OCI-LY3 (cell line): ENCODE measurements around the gene CTNNA1.
A peak's percentile ranks its signal among the peaks of the same experiment; 100 is the strongest.
"Not testable (repeated sequence)": the region's sequence is repeated elsewhere in the genome, so short reads cannot be mapped to it uniquely, and the experiment has no call there.

Experiments used
- H2AFZ ChIP-seq: fragments of 200-600, 300-600 bp; shearing (Covaris generic); 2 replicates; pipeline ENCODE4 v1.6.0; 2014; ENCODE audit warnings: antibody characterized with exemption, low read depth, low read length
- H3K27ac ChIP-seq: fragments of 200-600, 300-600 bp; sonication (generic); 2 replicates; pipeline ENCODE4 v1.5.1; 2014; ENCODE audit warnings: mild to moderate bottlenecking, low read length, moderate library complexity, mixed read lengths
- H3K27me3 ChIP-seq: fragments of 200-600, 300-600 bp; sonication (generic); 2 replicates; pipeline ENCODE4 v1.6.1; 2014; ENCODE audit warnings: low read depth, low read length, mixed read lengths
- H3K36me3 ChIP-seq: fragments of 200-600, 300-600 bp; sonication (generic); replicated peaks from 2 replicates; pipeline ENCODE3; 2014; ENCODE audit warnings: low read depth, low read length, mixed read lengths
- H3K4me1 ChIP-seq: fragments of 300-600, 200-600 bp; sonication (generic); 2 replicates; pipeline ENCODE4 v1.6.1; 2014; ENCODE audit warnings: low read length, mixed read lengths
- H3K4me2 ChIP-seq: fragments of 200-600, 300-600 bp; sonication (generic); 2 replicates; pipeline ENCODE4 v1.6.1; 2014; ENCODE audit warnings: low read length, mixed read lengths
- H3K4me3 ChIP-seq: fragments of 300-600, 200-600 bp; sonication (generic); 2 replicates; pipeline ENCODE4 v1.5.1; 2014; ENCODE audit warnings: antibody characterized with exemption, mild to moderate bottlenecking, low read length, moderate library complexity
- H3K79me2 ChIP-seq: fragments of 300-600, 200-600 bp; shearing (Covaris generic); 2 replicates; pipeline ENCODE4 v1.6.1; 2014; ENCODE audit warnings: mild to moderate bottlenecking, low read length, mixed read lengths
- H3K9ac ChIP-seq: fragments of 300-600, 200-600 bp; shearing (Covaris generic); 2 replicates; pipeline ENCODE4 v1.6.0; 2014; ENCODE audit warnings: mild to moderate bottlenecking, low read length, moderate library complexity
- H3K9me3 ChIP-seq: fragments of 200-600, 300-600 bp; shearing (Covaris generic); 2 replicates; pipeline ENCODE4 v1.6.1; 2014; ENCODE audit warnings: low read length, mixed read lengths; ENCODE audit not compliant: insufficient read depth
- H4K20me1 ChIP-seq: fragments of 200-600, 300-600 bp; sonication (generic); 2 replicates; pipeline ENCODE4 v1.6.1; 2016; ENCODE audit warnings: low read length, mixed read lengths; ENCODE audit not compliant: insufficient read depth
- EZH2phosphoT487 ChIP-seq: fragments of 200-600 bp; shearing (Covaris generic); IDR thresholded peaks from 2 replicates; pipeline ENCODE4 v1.6.1; 2018; ENCODE audit warnings: antibody characterized with exemption, mixed run types, low read depth
- TF ChIP-seq, protein P1 (sequence below): fragments of 200-600, 300-600 bp; sonication (generic); IDR thresholded peaks from 2 replicates; pipeline ENCODE4 v1.5.1; 2014; ENCODE audit warnings: antibody characterized with exemption, low read length, low read depth

Gene CTNNA1, protein sequence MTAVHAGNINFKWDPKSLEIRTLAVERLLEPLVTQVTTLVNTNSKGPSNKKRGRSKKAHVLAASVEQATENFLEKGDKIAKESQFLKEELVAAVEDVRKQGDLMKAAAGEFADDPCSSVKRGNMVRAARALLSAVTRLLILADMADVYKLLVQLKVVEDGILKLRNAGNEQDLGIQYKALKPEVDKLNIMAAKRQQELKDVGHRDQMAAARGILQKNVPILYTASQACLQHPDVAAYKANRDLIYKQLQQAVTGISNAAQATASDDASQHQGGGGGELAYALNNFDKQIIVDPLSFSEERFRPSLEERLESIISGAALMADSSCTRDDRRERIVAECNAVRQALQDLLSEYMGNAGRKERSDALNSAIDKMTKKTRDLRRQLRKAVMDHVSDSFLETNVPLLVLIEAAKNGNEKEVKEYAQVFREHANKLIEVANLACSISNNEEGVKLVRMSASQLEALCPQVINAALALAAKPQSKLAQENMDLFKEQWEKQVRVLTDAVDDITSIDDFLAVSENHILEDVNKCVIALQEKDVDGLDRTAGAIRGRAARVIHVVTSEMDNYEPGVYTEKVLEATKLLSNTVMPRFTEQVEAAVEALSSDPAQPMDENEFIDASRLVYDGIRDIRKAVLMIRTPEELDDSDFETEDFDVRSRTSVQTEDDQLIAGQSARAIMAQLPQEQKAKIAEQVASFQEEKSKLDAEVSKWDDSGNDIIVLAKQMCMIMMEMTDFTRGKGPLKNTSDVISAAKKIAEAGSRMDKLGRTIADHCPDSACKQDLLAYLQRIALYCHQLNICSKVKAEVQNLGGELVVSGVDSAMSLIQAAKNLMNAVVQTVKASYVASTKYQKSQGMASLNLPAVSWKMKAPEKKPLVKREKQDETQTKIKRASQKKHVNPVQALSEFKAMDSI

DNA sequence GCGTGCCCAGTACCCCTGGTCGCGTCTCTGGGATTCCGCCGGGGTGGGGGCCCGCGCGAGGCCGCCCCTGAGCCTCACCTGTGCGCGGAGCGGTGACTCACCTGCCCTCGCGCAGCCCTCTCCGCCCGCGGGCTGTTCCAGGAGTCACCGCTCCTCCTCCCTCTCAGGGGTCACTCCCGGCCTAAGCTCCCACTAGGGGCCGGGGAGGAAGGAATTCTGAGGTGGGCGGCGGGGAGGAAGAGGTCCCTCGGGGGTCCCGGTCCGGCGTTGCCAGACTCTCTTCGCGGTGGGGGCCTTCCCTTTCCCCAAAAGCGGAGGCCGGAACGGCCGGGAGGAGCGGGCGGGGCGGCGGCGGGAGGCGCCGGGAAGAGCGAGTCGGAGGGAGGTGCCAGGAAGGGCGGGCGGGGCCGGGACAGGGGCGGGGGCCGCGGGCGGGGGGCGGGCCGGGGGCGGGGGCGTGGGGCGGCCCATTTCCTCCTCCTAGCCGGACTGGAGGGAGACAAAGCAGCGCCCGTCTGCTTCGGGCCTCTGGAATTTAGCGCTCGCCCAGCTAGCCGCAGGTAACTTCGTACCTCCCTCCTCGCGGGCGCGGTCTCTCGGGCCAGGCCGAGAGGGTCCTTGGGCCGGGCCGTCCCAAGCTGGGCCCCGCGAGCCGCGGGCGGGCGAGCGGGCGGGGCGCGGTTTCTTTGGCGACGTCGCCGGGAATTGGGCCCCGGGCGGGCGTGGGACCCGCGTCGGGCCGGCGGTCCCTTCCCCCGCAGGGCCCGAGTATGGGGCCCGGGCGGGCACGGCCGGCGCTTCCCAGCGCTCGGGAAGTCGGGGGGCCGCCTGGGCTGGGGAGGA, at the start of gene CTNNA1:
Gene CTNNA1 (plus strand): TSS at position 475 of the 843 bp plus-strand sequence. CDS start 28,500 bp downstream, outside the sequence.
- peak within 1 kb of the TSS; percentile 30; the same call in 1 of the 2 replicates for H3K27ac ChIP-seq
- peaks cover 4% of the 10 kb centered on the region for H4K20me1 ChIP-seq
- H3K27me3 ChIP-seq, result no peaks in the 10 kb centered on the region
- H3K4me2 ChIP-seq, result peak within 1 kb of the TSS; percentile 97
- H3K36me3 ChIP-seq, result no peaks in the 10 kb centered on the region
- peak within 1 kb of the TSS; percentile 97 for H2AFZ ChIP-seq
- H3K9ac ChIP-seq, result peak within 1 kb of the TSS; percentile 84
- peaks cover 24% of the 10 kb centered on the region for H3K79me2 ChIP-seq
- peaks cover 15% of the 10 kb centered on the region for H3K4me1 ChIP-seq
- peak within 1 kb of the TSS; percentile 96 for H3K4me3 ChIP-seq
- TF ChIP-seq, protein P1, sequence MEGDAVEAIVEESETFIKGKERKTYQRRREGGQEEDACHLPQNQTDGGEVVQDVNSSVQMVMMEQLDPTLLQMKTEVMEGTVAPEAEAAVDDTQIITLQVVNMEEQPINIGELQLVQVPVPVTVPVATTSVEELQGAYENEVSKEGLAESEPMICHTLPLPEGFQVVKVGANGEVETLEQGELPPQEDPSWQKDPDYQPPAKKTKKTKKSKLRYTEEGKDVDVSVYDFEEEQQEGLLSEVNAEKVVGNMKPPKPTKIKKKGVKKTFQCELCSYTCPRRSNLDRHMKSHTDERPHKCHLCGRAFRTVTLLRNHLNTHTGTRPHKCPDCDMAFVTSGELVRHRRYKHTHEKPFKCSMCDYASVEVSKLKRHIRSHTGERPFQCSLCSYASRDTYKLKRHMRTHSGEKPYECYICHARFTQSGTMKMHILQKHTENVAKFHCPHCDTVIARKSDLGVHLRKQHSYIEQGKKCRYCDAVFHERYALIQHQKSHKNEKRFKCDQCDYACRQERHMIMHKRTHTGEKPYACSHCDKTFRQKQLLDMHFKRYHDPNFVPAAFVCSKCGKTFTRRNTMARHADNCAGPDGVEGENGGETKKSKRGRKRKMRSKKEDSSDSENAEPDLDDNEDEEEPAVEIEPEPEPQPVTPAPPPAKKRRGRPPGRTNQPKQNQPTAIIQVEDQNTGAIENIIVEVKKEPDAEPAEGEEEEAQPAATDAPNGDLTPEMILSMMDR, result no peak
- TF ChIP-seq EZH2phosphoT487, result no peak
- H3K9me3 ChIP-seq, result no peaks in the 10 kb centered on the region

DNA sequence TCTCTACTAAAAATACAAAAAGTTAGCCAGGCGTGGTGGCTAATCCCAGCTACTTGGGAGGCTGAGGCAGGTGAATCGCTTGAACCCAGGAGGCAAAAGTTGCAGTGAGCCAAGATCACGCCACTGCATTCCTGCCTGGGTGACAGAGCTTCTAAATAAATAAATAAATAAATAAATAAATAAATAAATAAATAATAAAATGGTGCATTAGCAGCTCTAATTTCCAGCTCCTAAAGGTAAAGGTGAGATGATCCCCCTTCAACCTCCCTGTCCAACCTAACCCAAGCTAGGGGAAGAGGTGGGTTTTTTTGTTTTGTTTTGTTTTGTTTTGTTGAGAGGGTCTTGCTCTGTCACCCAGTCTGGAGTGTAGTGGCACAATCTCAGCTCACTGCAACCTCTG, 49.4 kb upstream of the CTNNA1 start:
- H3K4me3 ChIP-seq, H3K4me2 ChIP-seq, H4K20me1 ChIP-seq, H2AFZ ChIP-seq, H3K27me3 ChIP-seq, H3K9ac ChIP-seq, H3K79me2 ChIP-seq, H3K27ac ChIP-seq, H3K9me3 ChIP-seq, H3K4me1 ChIP-seq, H3K36me3 ChIP-seq: not testable (repeated sequence)

DNA sequence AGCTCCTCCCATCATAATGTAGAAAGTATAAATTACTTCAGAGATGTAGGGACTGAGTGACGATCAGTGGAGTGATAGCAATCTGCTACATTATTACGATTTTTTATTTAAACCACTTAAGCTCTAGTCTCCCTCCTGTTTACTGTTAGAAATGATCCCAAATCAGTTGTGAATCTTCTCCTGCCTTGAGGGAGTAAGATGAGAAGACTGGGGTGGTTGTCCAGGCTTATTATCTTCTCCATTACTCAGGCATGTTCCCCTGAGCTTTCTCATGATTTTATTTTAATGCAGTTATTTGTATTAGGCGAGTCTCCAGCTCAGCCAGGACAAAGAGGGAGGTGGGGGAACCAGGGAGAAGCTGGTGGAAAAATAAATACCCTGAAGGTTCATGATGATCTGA, 48.2 kb upstream of the CTNNA1 start:
- H3K79me2 ChIP-seq, result no peaks in the 10 kb centered on the region
- H3K36me3 ChIP-seq, result no peaks in the 10 kb centered on the region
- no peaks in the 10 kb centered on the region for H3K4me1 ChIP-seq
- no peaks in the 10 kb centered on the region for H4K20me1 ChIP-seq
- no peak overlapping the region for H2AFZ ChIP-seq
- H3K4me2 ChIP-seq, result no peak overlapping the region
- no peak overlapping the region for H3K4me3 ChIP-seq
- H3K9ac ChIP-seq, result no peak overlapping the region
- H3K9me3 ChIP-seq, result no peaks in the 10 kb centered on the region
- H3K27ac ChIP-seq, result no peak overlapping the region
- TF ChIP-seq EZH2phosphoT487, result no peak
- TF ChIP-seq, protein P1, result no peak
- 0 out of 2 replicates have a peak, but pooled peaks cover 3% of the 10 kb centered on the region for H3K27me3 ChIP-seq

DNA sequence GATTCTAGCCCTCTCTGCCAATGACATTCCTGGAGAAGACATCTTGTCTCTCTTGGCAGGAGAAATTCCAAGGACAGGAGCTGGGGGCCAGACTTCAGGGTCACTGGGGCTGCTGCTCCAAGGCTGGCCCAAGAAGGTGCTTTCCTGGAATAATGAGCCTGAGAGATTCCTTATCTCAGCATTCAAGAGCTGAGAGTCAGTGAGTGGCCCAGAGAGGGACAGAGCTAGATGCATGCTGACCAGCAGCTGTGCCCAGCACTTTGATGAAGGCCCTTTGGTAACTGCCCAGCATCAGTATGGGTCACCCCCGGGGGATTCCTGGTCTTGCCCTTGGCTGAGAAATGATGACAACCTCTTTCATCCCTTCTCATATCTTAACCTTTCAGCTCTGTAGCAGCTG, 47.7 kb upstream of the CTNNA1 start:
- no peak overlapping the region for H3K4me3 ChIP-seq
- TF ChIP-seq, protein P1, result no peak
- no peak for TF ChIP-seq EZH2phosphoT487
- no peaks in the 10 kb centered on the region for H3K79me2 ChIP-seq
- H2AFZ ChIP-seq, result no peak overlapping the region
- no peak overlapping the region for H3K9ac ChIP-seq
- H3K27ac ChIP-seq, result no peak overlapping the region
- 0 out of 2 replicates have a peak, but pooled peaks cover 3% of the 10 kb centered on the region for H3K27me3 ChIP-seq
- H3K36me3 ChIP-seq, result no peaks in the 10 kb centered on the region
- H3K4me1 ChIP-seq, result no peaks in the 10 kb centered on the region
- no peak overlapping the region for H3K4me2 ChIP-seq
- H4K20me1 ChIP-seq, result no peaks in the 10 kb centered on the region
- H3K9me3 ChIP-seq, result no peaks in the 10 kb centered on the region
